GM12891 (cell line): Measurements from ENCODE around the gene HPS6.

Experiments
- PAX5 ChIP-seq: IDR thresholded peaks from 2 replicates; pipeline ENCODE4 v1.6.1; 2011; ENCODE audit warnings: low read length, moderate library complexity, mild to moderate bottlenecking; ENCODE audit not compliant: insufficient read depth, severe bottlenecking
- POLR2A ChIP-seq: IDR thresholded peaks from 2 replicates; pipeline ENCODE4 v1.6.1; 2011; ENCODE audit warnings: low read depth, low read length, control low read depth
- POLR2AphosphoS5 ChIP-seq: IDR thresholded peaks from 2 replicates; pipeline ENCODE4 v1.6.1; 2011; ENCODE audit warnings: low read depth, low read length, control low read depth
- SPI1 ChIP-seq: IDR thresholded peaks from 2 replicates; pipeline ENCODE4 v1.6.1; 2011; ENCODE audit warnings: low read depth, low read length, control low read depth
- TAF1 ChIP-seq: IDR thresholded peaks from 2 replicates; pipeline ENCODE4 v1.6.1; 2011; ENCODE audit warnings: low read depth, low read length, control low read depth

DNA sequence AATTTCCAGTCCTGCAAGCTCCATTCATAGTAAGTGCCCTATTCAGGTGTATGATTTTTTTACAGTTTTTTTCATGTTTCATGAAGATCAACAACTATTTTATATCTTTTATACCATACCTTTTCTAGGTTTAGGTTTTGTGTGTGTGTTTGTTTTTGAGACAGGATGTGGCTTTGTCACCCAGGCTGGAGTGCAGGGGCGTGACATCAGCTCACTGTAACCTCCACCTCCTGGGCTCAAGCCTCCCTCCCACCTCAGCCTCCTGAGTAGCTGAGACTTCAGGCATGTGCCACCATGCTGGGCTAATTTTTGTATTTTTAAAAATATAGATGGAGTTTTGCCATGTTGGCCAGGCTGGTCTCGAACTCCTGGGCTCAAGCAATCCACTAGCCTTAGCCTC is 44.2 kb upstream of the HPS6 start:
- no peak for TF ChIP-seq TAF1
- no peak for TF ChIP-seq PAX5
- TF ChIP-seq POLR2A: no peak
- no peak for TF ChIP-seq POLR2AphosphoS5
- no peak for TF ChIP-seq SPI1
